ENCODE measurements around the gene RFX2. TPM values are rescaled to one million over a fixed set of nuclear protein-coding genes. Genes with fewer than 3 reads are reported as not detected.

The RFX2 gene
- total RNA-seq, 1 experiment from 2014 or later: 10.5 TPM

DNA sequence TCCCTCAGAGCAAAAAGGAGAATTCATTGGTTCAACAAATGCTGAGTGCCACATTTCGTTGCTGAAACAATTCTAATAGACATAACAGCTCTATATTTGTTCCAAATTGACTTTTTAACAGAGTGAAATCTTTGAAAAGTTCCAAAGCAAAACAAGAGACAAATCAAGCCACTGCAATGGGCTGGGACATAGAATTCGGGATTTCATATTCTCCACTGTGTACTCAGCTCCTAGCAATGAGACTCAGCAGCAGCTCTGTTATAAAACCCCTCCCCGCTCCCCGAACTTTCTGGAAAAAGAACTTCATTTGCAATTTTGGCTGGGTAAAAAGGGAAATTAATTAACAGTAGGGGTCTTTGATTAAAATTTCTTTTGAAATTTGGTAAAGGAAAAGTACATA is 11.3 kb downstream of the RFX2 start:
- BruUV-seq (replicated peaks): no TSS peak
- POLR2A ChIA-PET (ENCODE audit: unreplicated experiment): interaction anchor here (0.6 kb wide), 1 partner anchor 326 kb away, joined by 3 read pairs; the partner anchor contains the start of gene KHSRP
- Histone ChIP-seq H3F3A (ENCODE audit: low read length, unreplicated experiment) (no peaks in the 10 kb centered on the region), H3K27me3 (ENCODE audit: low read length) (no peaks in the 10 kb centered on the region), H3K79me2 (ENCODE audit: low read length) (no peaks in the 10 kb centered on the region), H2AFZ (ENCODE audit: low read length) (no peak overlapping the region), H3K4me1 (ENCODE audit: insufficient read depth, low read length) (peaks cover 12% of the 10 kb centered on the region), H3K9ac (ENCODE audit: low read length) (no peak overlapping the region), H3K9me2 (replicated peaks; ENCODE audit: low read length) (no peaks in the 10 kb centered on the region), H3K4me2 (ENCODE audit: low read length) (no peak overlapping the region), H3K36me3 (ENCODE audit: low read depth, low read length) (no peaks in the 10 kb centered on the region), H3K4me3 (ENCODE audit: low read length) (no peak overlapping the region), H4K20me1 (ENCODE audit: low read length) (no peaks in the 10 kb centered on the region), H3K27ac (ENCODE audit: low read length) (no peak overlapping the region), H3K9me3 (ENCODE audit: low read length) (no peaks in the 10 kb centered on the region)
- CTCF ChIA-PET: interaction anchor here (0.6 kb wide), 1 partner anchor 17 kb away, joined by 3 read pairs; no protein-coding TSS in a partner anchor
- no peak for DNase-seq
- intact Hi-C loops (cut with micrococcal nuclease): no loop called here
- ATAC-seq: no peak
- no peak for TF ChIP-seq EZH2phosphoT487 (IDR thresholded peaks at IDR 0.05; ENCODE audit: borderline replicate concordance, low read length)
- TF ChIP-seq, protein P1, sequence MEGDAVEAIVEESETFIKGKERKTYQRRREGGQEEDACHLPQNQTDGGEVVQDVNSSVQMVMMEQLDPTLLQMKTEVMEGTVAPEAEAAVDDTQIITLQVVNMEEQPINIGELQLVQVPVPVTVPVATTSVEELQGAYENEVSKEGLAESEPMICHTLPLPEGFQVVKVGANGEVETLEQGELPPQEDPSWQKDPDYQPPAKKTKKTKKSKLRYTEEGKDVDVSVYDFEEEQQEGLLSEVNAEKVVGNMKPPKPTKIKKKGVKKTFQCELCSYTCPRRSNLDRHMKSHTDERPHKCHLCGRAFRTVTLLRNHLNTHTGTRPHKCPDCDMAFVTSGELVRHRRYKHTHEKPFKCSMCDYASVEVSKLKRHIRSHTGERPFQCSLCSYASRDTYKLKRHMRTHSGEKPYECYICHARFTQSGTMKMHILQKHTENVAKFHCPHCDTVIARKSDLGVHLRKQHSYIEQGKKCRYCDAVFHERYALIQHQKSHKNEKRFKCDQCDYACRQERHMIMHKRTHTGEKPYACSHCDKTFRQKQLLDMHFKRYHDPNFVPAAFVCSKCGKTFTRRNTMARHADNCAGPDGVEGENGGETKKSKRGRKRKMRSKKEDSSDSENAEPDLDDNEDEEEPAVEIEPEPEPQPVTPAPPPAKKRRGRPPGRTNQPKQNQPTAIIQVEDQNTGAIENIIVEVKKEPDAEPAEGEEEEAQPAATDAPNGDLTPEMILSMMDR (conservative IDR thresholded peaks at IDR 0.05; ENCODE audit: low read depth, low read length): no peak
- no peak for TF ChIP-seq EZH2 (IDR thresholded peaks at IDR 0.05; ENCODE audit: low read length, unreplicated experiment)

- no peak overlapping the region for H3K27ac ChIP-seq (ENCODE audit: low read length)
- H3F3A ChIP-seq (ENCODE audit: low read length, unreplicated experiment): no peaks in the 10 kb centered on the region
- ChIA-PET CTCF (interaction anchor here (0.6 kb wide), 1 partner anchor 17 kb away, joined by 3 read pairs; no protein-coding TSS in a partner anchor), POLR2A (ENCODE audit: unreplicated experiment) (interaction anchor here (0.6 to 0.7 kb wide), 3 partner anchors 294 to 1242 kb away, joined by 3 to 9 read pairs (median 3); partner anchors contain the start of gene KHSRP)
- TF ChIP-seq, protein P1 (conservative IDR thresholded peaks at IDR 0.05; ENCODE audit: low read depth, low read length): no peak
- no peak for TF ChIP-seq EZH2phosphoT487 (IDR thresholded peaks at IDR 0.05; ENCODE audit: borderline replicate concordance, low read length)
- no peak for TF ChIP-seq EZH2 (IDR thresholded peaks at IDR 0.05; ENCODE audit: low read length, unreplicated experiment)
- no peaks in the 10 kb centered on the region for H3K9me2 ChIP-seq (replicated peaks; ENCODE audit: low read length)
- no peaks in the 10 kb centered on the region for H3K36me3 ChIP-seq (ENCODE audit: low read depth, low read length)
- intact Hi-C loops (cut with micrococcal nuclease): no loop called here
- H3K9ac ChIP-seq (ENCODE audit: low read length): no peak overlapping the region
- H3K9me3 ChIP-seq (ENCODE audit: low read length): no peaks in the 10 kb centered on the region
- no peak overlapping the region for H3K4me3 ChIP-seq (ENCODE audit: low read length)
- no peaks in the 10 kb centered on the region for H4K20me1 ChIP-seq (ENCODE audit: low read length)
- H3K27me3 ChIP-seq (ENCODE audit: low read length): no peaks in the 10 kb centered on the region
- DNase-seq (no peak), ATAC-seq (no peak)
- H3K4me1 ChIP-seq (ENCODE audit: insufficient read depth, low read length): peaks cover 8% of the 10 kb centered on the region
- H2AFZ ChIP-seq (ENCODE audit: low read length): no peak overlapping the region
- H3K79me2 ChIP-seq (ENCODE audit: low read length): no peaks in the 10 kb centered on the region
- H3K4me2 ChIP-seq (ENCODE audit: low read length): no peak overlapping the region
- no TSS peak for BruUV-seq (replicated peaks)
Observed at GRCh38 chr19:6098574-6098973, 11.7 kb downstream of the RFX2 start.

GRCh38 chr19:6097911-6098310 is 12.4 kb downstream of the RFX2 start:
- Histone ChIP-seq H3K4me2 (ENCODE audit: low read length) (no peak overlapping the region), H3K27me3 (ENCODE audit: low read length) (no peaks in the 10 kb centered on the region), H3K4me3 (ENCODE audit: low read length) (no peak overlapping the region), H3K9me2 (replicated peaks; ENCODE audit: low read length) (no peaks in the 10 kb centered on the region), H3K79me2 (ENCODE audit: low read length) (no peaks in the 10 kb centered on the region), H3F3A (ENCODE audit: low read length, unreplicated experiment) (no peaks in the 10 kb centered on the region), H3K9ac (ENCODE audit: low read length) (no peak overlapping the region), H3K4me1 (ENCODE audit: insufficient read depth, low read length) (peaks cover 2% of the 10 kb centered on the region), H4K20me1 (ENCODE audit: low read length) (no peaks in the 10 kb centered on the region), H3K27ac (ENCODE audit: low read length) (no peak overlapping the region), H3K9me3 (ENCODE audit: low read length) (no peaks in the 10 kb centered on the region), H3K36me3 (ENCODE audit: low read depth, low read length) (no peaks in the 10 kb centered on the region), H2AFZ (ENCODE audit: low read length) (no peak overlapping the region)
- TF ChIP-seq, protein P1 (conservative IDR thresholded peaks at IDR 0.05; ENCODE audit: low read depth, low read length): no peak
- no peak for TF ChIP-seq EZH2 (IDR thresholded peaks at IDR 0.05; ENCODE audit: low read length, unreplicated experiment)
- no peak for TF ChIP-seq EZH2phosphoT487 (IDR thresholded peaks at IDR 0.05; ENCODE audit: borderline replicate concordance, low read length)
- POLR2A ChIA-PET (ENCODE audit: unreplicated experiment): interaction anchor here (0.6 to 0.7 kb wide), 2 partner anchors 293 to 1242 kb away, joined by 3 to 9 read pairs; no protein-coding TSS in a partner anchor
- CTCF ChIA-PET: no interaction called here
- intact Hi-C loops (cut with micrococcal nuclease): no loop called here
- no TSS peak for BruUV-seq (replicated peaks)
- ATAC-seq: no peak
- no peak for DNase-seq

Measured in PC-3 (cell line).